K562 (cell line): ENCODE results near the gene ATP13A4. TPM values are rescaled to one million over a fixed set of nuclear protein-coding genes. Genes with fewer than 3 reads are reported as not detected.

Source experiments
- ATAC-seq: fragments of 200-7000 bp; cut with Tn5 transposase; 3 replicates; pipeline ENCODE4 v1.9.1; 2020; ENCODE audit warnings: moderate library complexity
- BruUV-seq: library from RNA; stranded (reverse); fragments of 400-500 nt; replicated peaks from 2 replicates; lab custom pipeline; 2021; lab: Mats Ljungman, UMichigan
- CTCF ChIA-PET: fragments of 300-600 bp; formaldehyde crosslinking; extraction: SDS; loops from one replicate; lab custom pipeline; 2021; ENCODE audit warnings: low intra/inter-chr PET ratio; lab: Yijun Ruan, JAX
- POLR2A ChIA-PET: fragments of 300-600, 350-650 bp; sonication (Branson Sonifier 250); formaldehyde crosslinking; extraction: SDS; loops from one replicate; lab custom pipeline; 2021; ENCODE audit warnings: antibody characterized with exemption, inconsistent platforms; lab: Yijun Ruan, JAX
- DNase-seq, 4 experiments: peaks; one replicate each; pipeline versions ENCODE4 v3.0.0 to v3.0.0-alpha.2; 2011 to 2018; ENCODE audit warnings: low spot score in 3 of 4, mixed read lengths in 3 of 4; ENCODE audit errors: extremely low read depth in 1 of 4
- FAIRE-seq: peaks from 2 replicates; lab custom pipeline; 2011; peaks lifted over from hg19 to GRCh38; lab: Jason Lieb, UNC
- H2AFZ ChIP-seq: 2 replicates; pipeline ENCODE4 v1.6.0; 2011; ENCODE audit warnings: low read depth, low read length, control low read depth, inconsistent platforms
- H3K27ac ChIP-seq: fragments of 200-600 bp; 3 replicates; pipeline ENCODE4 v1.8.0; 2011; ENCODE audit warnings: low read depth, mild to moderate bottlenecking, control low read depth, inconsistent platforms, low read length, moderate library complexity, mixed read lengths; ENCODE audit errors: extremely low read depth
- H3K27me3 ChIP-seq, 2 experiments: fragments of 300-600 bp in 1 of 2; 2 replicates in 1 of 2; 3 replicates in 1 of 2; pipeline versions ENCODE4 v1.6.0 to v1.8.0; 2011; ENCODE audit warnings: inconsistent platforms in 2 of 2, low read length in 2 of 2, mild to moderate bottlenecking in 1 of 2, mixed read lengths in 1 of 2, moderate library complexity in 1 of 2; ENCODE audit not compliant: control insufficient read depth in 2 of 2, insufficient read depth in 2 of 2
- H3K36me3 ChIP-seq: fragments of 300-600 bp; 3 replicates; pipeline ENCODE4 v1.8.0; 2011; ENCODE audit warnings: mild to moderate bottlenecking, low read length, inconsistent platforms; ENCODE audit not compliant: control insufficient read depth, insufficient read depth
- H3K4me1 ChIP-seq, 2 experiments: fragments of 200-600 bp in 1 of 2; replicated peaks in 1 of 2; 2 replicates in 1 of 2; 3 replicates in 1 of 2; pipeline versions ENCODE4 v1.5.1 to v1.8.0; 2011; ENCODE audit warnings: inconsistent platforms in 2 of 2, low read length in 2 of 2, mild to moderate bottlenecking in 1 of 2, mixed read lengths in 1 of 2, moderate library complexity in 1 of 2; ENCODE audit not compliant: control insufficient read depth in 2 of 2, insufficient read depth in 2 of 2
- H3K4me2 ChIP-seq: 2 replicates; pipeline ENCODE4 v1.6.1; 2011; ENCODE audit warnings: low read length, control low read depth, inconsistent platforms, mixed read lengths; ENCODE audit not compliant: insufficient read depth
- H3K4me3 ChIP-seq: fragments of 200-600 bp; sonication (generic), shearing (Covaris generic); 2 replicates; pipeline ENCODE4 v1.5.1; 2016; ENCODE audit warnings: control low read depth, inconsistent platforms
- H3K79me2 ChIP-seq: fragments of 200-600 bp; 3 replicates; pipeline ENCODE4 v1.8.0; 2011; ENCODE audit warnings: low read length, inconsistent platforms; ENCODE audit not compliant: control insufficient read depth, insufficient read depth
- H3K9ac ChIP-seq, 2 experiments: 2 replicates each; pipeline versions ENCODE4 v1.6.0 to v1.6.1; 2011; ENCODE audit warnings: low read depth in 2 of 2, low read length in 2 of 2, control low read depth in 1 of 2, inconsistent platforms in 1 of 2, mild to moderate bottlenecking in 1 of 2, mixed read lengths in 1 of 2; ENCODE audit not compliant: insufficient read depth in 1 of 2
- H3K9me1 ChIP-seq: one replicate; pipeline ENCODE4 v1.6.0; 2011; ENCODE audit warnings: inconsistent platforms, mild to moderate bottlenecking, low read length, moderate library complexity; ENCODE audit not compliant: control insufficient read depth, insufficient read depth
- H3K9me3 ChIP-seq: replicated peaks from 2 replicates; pipeline ENCODE4 v1.5.1; 2011; ENCODE audit warnings: low read depth, low read length, inconsistent platforms; ENCODE audit not compliant: control insufficient read depth, insufficient read depth
- H4K20me1 ChIP-seq: replicated peaks from 2 replicates; pipeline ENCODE4 v1.6.1; 2011; ENCODE audit warnings: low read length, inconsistent platforms, mixed read lengths; ENCODE audit not compliant: control insufficient read depth, insufficient read depth
- E4F1 ChIP-seq: fragments of 250-450 bp; sonication (Bioruptor Pico); IDR thresholded peaks from 2 replicates; pipeline ENCODE4 v1.5.0; 2021; ENCODE audit warnings: mild to moderate bottlenecking, borderline replicate concordance
- KLF6 ChIP-seq: fragments of 250-450 bp; sonication (Bioruptor Pico); IDR thresholded peaks from 2 replicates; pipeline ENCODE4 v1.4.0; 2020; ENCODE audit warnings: mild to moderate bottlenecking, moderate library complexity, borderline replicate concordance
- MITF ChIP-seq: IDR thresholded peaks from 2 replicates; pipeline ENCODE4 v1.6.1; 2014; ENCODE audit warnings: antibody characterized with exemption
- PRDM10 ChIP-seq: fragments of 450-650 bp; IDR thresholded peaks from 2 replicates; pipeline ENCODE4 v1.6.1; 2018; ENCODE audit not compliant: partially characterized antibody
- TCF7L2 ChIP-seq: fragments of 150-350 bp; IDR thresholded peaks from 2 replicates; pipeline ENCODE4 v1.6.1; 2016; ENCODE audit warnings: low read depth, mild to moderate bottlenecking, low read length, moderate library complexity
- ZNF280A ChIP-seq: fragments of 450-650 bp; IDR thresholded peaks from 2 replicates; pipeline ENCODE4 v1.6.1; 2018; ENCODE audit warnings: mild to moderate bottlenecking, low read depth; ENCODE audit not compliant: partially characterized antibody
- ZNF740 ChIP-seq, 3 experiments: fragments of 200-800 bp in 1 of 3; sonication (Bioruptor generic) in 1 of 3; sonication (generic) in 1 of 3; formaldehyde crosslinking in 1 of 3; IDR thresholded peaks; 2 replicates each; pipeline versions ENCODE4 v1.6.1 to v1.8.0; 2016 to 2022; ENCODE audit warnings: mild to moderate bottlenecking in 2 of 3, missing compliant biosample characterization in 2 of 3, missing genetic modification characterization in 2 of 3, missing genetic modification reagents in 1 of 3
- ZNF79 ChIP-seq: fragments of 250-450 bp; sonication (Bioruptor Pico); IDR thresholded peaks from 2 replicates; pipeline ENCODE4 v1.4.0; 2020; ENCODE audit warnings: low read depth, mild to moderate bottlenecking, moderate library complexity
- WGBS: fragments of 100-300 bp; shearing (Covaris generic); methylation state at CpG from one replicate; pipeline ENCODE4 v1.1.6; 2016; ENCODE audit warnings: low coverage, mixed read lengths; ENCODE audit not compliant: insufficient coverage; ENCODE audit errors: missing lambda C conversion rate; 5-methylcytosine and 5-hydroxymethylcytosine counted together
- in situ Hi-C: fragments of 300-500 bp; cut with MboI; formaldehyde crosslinking; loops from 4 replicates; pipeline ENCODE4 v1.15.0; 2018; ENCODE audit warnings: inconsistent platforms, mixed read lengths
- intact Hi-C: fragments of 100-400 bp; cut with micrococcal nuclease; formaldehyde crosslinking; loops from 2 replicates; pipeline ENCODE4 v1.14.2; 2022
- polyA plus RNA-seq, 8 experiments: library from polyadenylated mRNA; depleted of rRNA in 4 of 8; stranded (reverse) in 5 of 8; unstranded in 3 of 8; fragments of >200 nt; fragmentation: Nextera tagmentation in 2 of 8; fragmentation: Illumina TruSeq in 1 of 8; extraction: Ambion mirVana in 2 of 8; extraction: Trizol in 1 of 8; gene quantifications; 2 replicates each; pipeline versions ENCODE4 v1.2.1 to v1.2.3, GENCODE V29; 2011 to 2014; ENCODE audit warnings: inconsistent platforms in 1 of 8, missing spikeins in 1 of 8
- total RNA-seq, 7 experiments: library from RNA; depleted of rRNA in 6 of 7; stranded (reverse); fragments of >200 nt in 6 of 7; fragmentation: Illumina TruSeq in 2 of 7; extraction: Trizol in 2 of 7; gene quantifications; 2 replicates each; pipeline versions ENCODE4 v1.2.1 to v1.2.3, GENCODE V29; 2011 to 2021; ENCODE audit warnings: low replicate concordance in 1 of 7

The ATP13A4 gene
- total and polyA plus RNA-seq, 9 of the 15 experiments (the other 6 are each of a cell fraction or from before 2014, with no cell fraction given): 0.03 to 0.14 (median 0.07) TPM; not detected in 6

GRCh38 chr3:193590088-193590856 lies 35.6 kb upstream of the ATP13A4 start:
- peak; percentile 50 to 72 (median 54) for DNase-seq
- H3K4me2 ChIP-seq: no peak overlapping the region
- no peak for FAIRE-seq
- ATAC-seq: peak; percentile 20
- no peaks in the 10 kb centered on the region for H3K27me3 ChIP-seq
- no peak overlapping the region for H3K4me3 ChIP-seq
- WGBS: 21% methylated on average over 6 of the region's 6 CpGs
- intact Hi-C loops: loop anchor here (5.0 to 10.0 kb wide), 3 partner anchors 112 to 735 kb away; no protein-coding TSS in a partner anchor
- peak overlapping the region; percentile 8; the same call in 1 of the 2 replicates for H2AFZ ChIP-seq
- ChIA-PET POLR2A (no interaction called here), CTCF (no interaction called here)
- H3K9me1 ChIP-seq: no peaks in the 10 kb centered on the region
- H3K4me1 ChIP-seq: peaks cover 5 to 17% of the 10 kb centered on the region in 2 experiments; a peak in 3 of 5 replicates
- H3K9ac ChIP-seq: no peak overlapping the region
- H4K20me1 ChIP-seq: no peaks in the 10 kb centered on the region
- in situ Hi-C loops: no loop called here
- H3K36me3 ChIP-seq: no peaks in the 10 kb centered on the region
- BruUV-seq: no TSS peak
- H3K79me2 ChIP-seq: peaks cover 27% of the 10 kb centered on the region
- no peaks in the 10 kb centered on the region for H3K9me3 ChIP-seq
- H3K27ac ChIP-seq: no peak overlapping the region; the same call in 2 of the 3 replicates
- TF ChIP-seq PRDM10 (peak; percentile 69), MITF (peak; percentile 54; the same call in 1 of the 2 replicates), ZNF740 (CRISPR knock-in tag; IDR thresholded peaks at IDR 0.05) (no peak), ZNF740 (tag; IDR thresholded peaks at IDR 0.05) (peak in 1 of 2 experiments; percentile 87; a peak in 2 of 4 replicates), TCF7L2 (no peak), E4F1 (CRISPR knock-in tag) (peak; percentile 82; the same call in 1 of the 2 replicates), ZNF280A (no peak), ZNF79 (CRISPR knock-in tag) (peak; percentile 84; the same call in 1 of the 2 replicates), KLF6 (CRISPR knock-in tag) (peak; percentile 91)
